HepG2 (cell line): ENCODE measurements around the gene GADD45GIP1. TPM values are rescaled to one million over a fixed set of nuclear protein-coding genes. Genes with fewer than 3 reads are reported as not detected.

ENCODE experiments used
- CBX1 ChIP-seq: IDR thresholded peaks from one replicate; pipeline ENCODE4 v1.6.1; 2016; ENCODE audit warnings: antibody characterized with exemption, low read depth
- CHD4 ChIP-seq: fragments of 200-600 bp; sonication (generic); IDR thresholded peaks from 2 replicates; pipeline ENCODE4 v1.7.0; 2017; ENCODE audit warnings: mild to moderate bottlenecking, low read length, borderline replicate concordance
- GTF2F1 ChIP-seq: fragments of 150-350 bp; IDR thresholded peaks from 2 replicates; pipeline ENCODE4 v1.6.1; 2014; ENCODE audit warnings: low read length
- HDAC1 ChIP-seq: sonication (generic); formaldehyde crosslinking; IDR thresholded peaks from 2 replicates; pipeline ENCODE4 v1.5.1; 2020; ENCODE audit warnings: mild to moderate bottlenecking, missing genetic modification reagents
- HES4 ChIP-seq: sonication (generic); formaldehyde crosslinking; IDR thresholded peaks from 2 replicates; pipeline ENCODE4 v1.9.0; 2021; ENCODE audit warnings: mild to moderate bottlenecking, missing genetic modification reagents, borderline replicate concordance
- HHEX ChIP-seq: IDR thresholded peaks from 2 replicates; pipeline ENCODE4 v1.6.1; 2016; ENCODE audit warnings: control low read depth
- HNF4A ChIP-seq: sonication (generic); formaldehyde crosslinking; IDR thresholded peaks from 2 replicates; pipeline ENCODE4 v1.4.0; 2020; ENCODE audit warnings: missing genetic modification reagents
- KAT8 ChIP-seq: IDR thresholded peaks from 2 replicates; pipeline ENCODE4 v1.6.1; 2016; ENCODE audit warnings: missing genetic modification reagents, missing compliant biosample characterization
- MAFK ChIP-seq, 2 experiments: IDR thresholded peaks in 1 of 2; conservative IDR thresholded peaks in 1 of 2; 2 replicates each; pipeline ENCODE4 v1.6.1; 2011; ENCODE audit warnings: improper control_type of control experiment in 2 of 2, low read length in 2 of 2
- NFIB ChIP-seq: sonication (generic); formaldehyde crosslinking; IDR thresholded peaks from 2 replicates; pipeline ENCODE4 v1.9.0; 2021; ENCODE audit warnings: missing genetic modification reagents, mild to moderate bottlenecking, borderline replicate concordance
- NFYB ChIP-seq: sonication (generic); formaldehyde crosslinking; IDR thresholded peaks from 2 replicates; pipeline ENCODE4 v1.4.0; 2020; ENCODE audit warnings: missing genetic modification reagents
- PHB2 ChIP-seq: fragments of 450-650 bp; IDR thresholded peaks from 2 replicates; pipeline ENCODE4 v1.6.1; 2018; ENCODE audit not compliant: partially characterized antibody
- PRDM15 ChIP-seq: sonication (generic); formaldehyde crosslinking; IDR thresholded peaks from 2 replicates; pipeline ENCODE4 v1.4.0; 2020; ENCODE audit warnings: missing genetic modification reagents
- SP2 ChIP-seq: sonication (generic); formaldehyde crosslinking; IDR thresholded peaks from 2 replicates; pipeline ENCODE4 v1.5.1; 2020; ENCODE audit warnings: mild to moderate bottlenecking, missing genetic modification reagents
- SSRP1 ChIP-seq: IDR thresholded peaks from 2 replicates; pipeline ENCODE4 v1.6.1; 2016; ENCODE audit warnings: control low read depth
- TBX2 ChIP-seq: sonication (generic); formaldehyde crosslinking; IDR thresholded peaks from 2 replicates; pipeline ENCODE4 v1.5.0; 2020; ENCODE audit warnings: missing genetic modification reagents, mild to moderate bottlenecking, borderline replicate concordance
- ZNF160 ChIP-seq: sonication (generic); formaldehyde crosslinking; IDR thresholded peaks from 2 replicates; pipeline ENCODE4 v1.8.0; 2022; ENCODE audit warnings: mild to moderate bottlenecking, inconsistent platforms, missing genetic modification reagents
- ZNF556 ChIP-seq: sonication (generic); formaldehyde crosslinking; IDR thresholded peaks from 2 replicates; pipeline ENCODE4 v1.4.0; 2020; ENCODE audit warnings: mild to moderate bottlenecking, missing genetic modification reagents, borderline replicate concordance
- ZNF883 ChIP-seq: sonication (generic); formaldehyde crosslinking; IDR thresholded peaks from 2 replicates; pipeline ENCODE4 v1.5.1; 2020; ENCODE audit warnings: mild to moderate bottlenecking, missing genetic modification reagents; ENCODE audit errors: not compliant biosample characterization
- ZSCAN5A ChIP-seq: sonication (generic); formaldehyde crosslinking; IDR thresholded peaks from 2 replicates; pipeline ENCODE4 v1.8.0; 2022; ENCODE audit warnings: mild to moderate bottlenecking, missing genetic modification reagents, borderline replicate concordance
- polyA plus RNA-seq, 8 experiments: library from polyadenylated mRNA; depleted of rRNA in 3 of 8; stranded (reverse) in 7 of 8; unstranded in 1 of 8; fragments of >200 nt; fragmentation: Illumina TruSeq in 4 of 8; extraction: Trizol in 4 of 8; gene quantifications; 2 replicates each; pipeline versions ENCODE4 v1.2.1 to v1.2.3, GENCODE V29; 2011 to 2016; ENCODE audit warnings: low read depth in 4 of 8, missing spikeins in 1 of 8, mixed read lengths in 1 of 8; ENCODE audit not compliant: insufficient read depth in 1 of 8
- total RNA-seq, 5 experiments: library from RNA; depleted of rRNA; stranded (reverse); fragments of >200 nt; fragmentation: Illumina TruSeq; extraction: Trizol; gene quantifications; 2 replicates each; pipeline ENCODE4 v1.2.3, GENCODE V29; 2016; ENCODE audit warnings: low read depth in 1 of 5
- TF ChIP-seq, protein P1 (sequence below): sonication (generic); formaldehyde crosslinking; IDR thresholded peaks from 2 replicates; pipeline ENCODE4 v1.4.0; 2020; ENCODE audit warnings: mild to moderate bottlenecking, missing genetic modification reagents

The GADD45GIP1 gene
- total and polyA plus RNA-seq, 2 of the 13 experiments (the other 11 are each of a cell fraction or from before 2014, with no cell fraction given), result 24.6 to 30.7 TPM

GRCh38 chr19:12985049-12985776 lies 28.2 kb upstream of the GADD45GIP1 start (continued):
- TF ChIP-seq ZSCAN5A (CRISPR knock-in tag) (no peak), PHB2 (no peak), HES4 (CRISPR knock-in tag) (peak; percentile 66; the same call in 1 of the 2 replicates), NFYB (no peak), SP2 (CRISPR knock-in tag) (no peak), CBX1 (no peak), PRDM15 (CRISPR knock-in tag) (no peak), KAT8 (CRISPR knock-in tag) (peak; percentile 13; the same call in 1 of the 2 replicates), ZNF556 (no peak), ZNF883 (no peak), HNF4A (CRISPR knock-in tag) (no peak), SSRP1 (CRISPR knock-in tag) (no peak), HHEX (CRISPR knock-in tag) (no peak), TBX2 (CRISPR knock-in tag) (peak; percentile 29; the same call in 1 of the 2 replicates), ZNF160 (CRISPR knock-in tag) (no peak), GTF2F1 (no peak), CHD4 (no peak), MAFK (conservative IDR thresholded peaks at IDR 0.05 in 1 of 2, IDR thresholded peaks at IDR 0.05 in 1 of 2; ENCODE audit: low read length in 2 of 2) (no peak), NFIB (CRISPR knock-in tag) (no peak), HDAC1 (CRISPR knock-in tag) (peak; percentile 62)
- TF ChIP-seq, protein P1, sequence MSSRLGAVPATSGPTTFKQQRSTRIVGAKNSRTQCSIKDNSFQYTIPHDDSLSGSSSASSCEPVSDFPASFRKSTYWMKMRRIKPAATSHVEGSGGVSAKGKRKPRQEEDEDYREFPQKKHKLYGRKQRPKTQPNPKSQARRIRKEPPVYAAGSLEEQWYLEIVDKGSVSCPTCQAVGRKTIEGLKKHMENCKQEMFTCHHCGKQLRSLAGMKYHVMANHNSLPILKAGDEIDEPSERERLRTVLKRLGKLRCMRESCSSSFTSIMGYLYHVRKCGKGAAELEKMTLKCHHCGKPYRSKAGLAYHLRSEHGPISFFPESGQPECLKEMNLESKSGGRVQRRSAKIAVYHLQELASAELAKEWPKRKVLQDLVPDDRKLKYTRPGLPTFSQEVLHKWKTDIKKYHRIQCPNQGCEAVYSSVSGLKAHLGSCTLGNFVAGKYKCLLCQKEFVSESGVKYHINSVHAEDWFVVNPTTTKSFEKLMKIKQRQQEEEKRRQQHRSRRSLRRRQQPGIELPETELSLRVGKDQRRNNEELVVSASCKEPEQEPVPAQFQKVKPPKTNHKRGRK (CRISPR knock-in tag), result no peak
